ENCODE data around the gene ACAD9.

DNA sequence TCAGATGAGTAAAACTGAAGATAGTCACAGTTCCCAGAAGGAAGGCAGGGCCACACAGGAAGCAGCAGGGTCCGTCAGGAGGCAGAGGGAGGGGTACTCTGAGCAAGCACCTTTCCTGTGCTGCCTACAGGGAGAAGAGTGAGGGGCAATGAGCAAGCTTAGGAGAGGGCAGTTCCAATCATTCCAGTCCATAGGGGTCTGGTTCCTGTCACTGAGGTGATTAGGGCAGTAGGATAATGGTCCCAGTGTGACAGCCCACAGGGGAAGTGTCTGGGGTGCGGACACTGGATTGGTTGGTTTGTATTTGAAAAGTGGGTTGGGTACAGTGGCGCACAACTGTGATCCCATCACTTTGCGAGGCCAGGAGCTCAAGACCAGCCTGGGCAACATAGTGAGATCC lies 7.1 kb upstream of the ACAD9 start:
- no peak for TF ChIP-seq POLR2AphosphoS5 (IDR thresholded peaks at IDR 0.05)
- TF ChIP-seq CTCF (IDR thresholded peaks at IDR 0.05) = no peak
- TF ChIP-seq POLR2A (IDR thresholded peaks at IDR 0.05; ENCODE audit: low read depth) = no peak
- TF ChIP-seq EP300 (IDR thresholded peaks at IDR 0.05) = no peak
